Pancreas (tissue), 10 donors: ENCODE data around the gene KCNK6. TPM values are rescaled to one million over a fixed set of nuclear protein-coding genes. Genes with fewer than 3 reads are reported as not detected.
A peak's percentile ranks its signal among the peaks of the same experiment; 100 is the strongest.

Experiments
- ATAC-seq, 4 donors: fragments of 200-7000 bp; cut with Tn5 transposase; one replicate each; pipeline versions ENCODE4 v1.8.0 to v1.9.1; 2020; ENCODE audit warnings: mild to moderate bottlenecking in 4 of 4, moderate library complexity in 4 of 4
- DNase-seq, 6 donors: peaks; one replicate each; pipeline ENCODE4 v3.0.0-alpha.2; 2020
- FAIRE-seq: peaks from 2 replicates; lab custom pipeline; 2012; peaks lifted over from hg19 to GRCh38; lab: Jason Lieb, UNC
- H3K27ac ChIP-seq, 4 donors: fragments of 200-600 bp; sonication (generic); 1 replicate in 3 of 4; 2 replicates in 1 of 4; pipeline versions ENCODE4 v1.5.0 to v1.8.0; 2020
- H3K27me3 ChIP-seq, 4 donors: fragments of 200-600 bp; one replicate each; pipeline ENCODE4 v1.8.0; 2021
- H3K36me3 ChIP-seq, 3 donors: fragments of 200-600 bp; sonication (generic) in 1 of 3; one replicate each; pipeline versions ENCODE4 v1.5.0 to v1.8.0; 2020 to 2021
- H3K4me1 ChIP-seq, 3 donors: fragments of 200-600 bp; one replicate each; pipeline ENCODE4 v1.8.0; 2021
- H3K4me3 ChIP-seq, 4 donors: fragments of 200-600 bp; sonication (generic) in 2 of 4; one replicate each; pipeline versions ENCODE4 v1.5.0 to v1.8.0; 2020 to 2021
- H3K9me3 ChIP-seq, 4 donors: fragments of 200-600 bp; one replicate each; pipeline ENCODE4 v1.8.0; 2021
- CTCF ChIP-seq, 4 donors: fragments of 200-600 bp; sonication (generic) in 3 of 4; IDR thresholded peaks; one replicate each; pipeline versions ENCODE4 v1.5.0 to v1.8.0; 2021; ENCODE audit warnings: antibody characterized with exemption in 4 of 4
- WGBS, 2 donors: extraction: QIAGEN DNeasy Blood & Tissue Kit; methylation state at CpG; one replicate each; pipeline ENCODE4 v1.1.7; 2013; 5-methylcytosine and 5-hydroxymethylcytosine counted together
- intact Hi-C, 3 donors: fragments of 100-400 bp; cut with DNase I; formaldehyde crosslinking; loops; one replicate each; pipeline versions ENCODE4 v1.11.1 to v1.14.2; 2022
- polyA plus RNA-seq, 2 donors: library from polyadenylated mRNA; stranded (reverse); fragments of 200-250 nt; gene quantifications; one replicate each; pipeline ENCODE4 v1.2.3, GENCODE V29; 2013
- total RNA-seq, 6 donors: library from RNA; stranded (reverse); fragmentation: NEBNext Ultra II Directional in 4 of 6; extraction: Animal tissue kit (Norgen Biotek cat#: 25700) in 4 of 6; gene quantifications; one replicate each; pipeline versions ENCODE4 v1.2.1 to v1.2.4, GENCODE V29; 2021 to 2023
- donor health status: healthy with polysubstance abuse.
- donor health status: DM: no; HTN: no; CAD: no; lungs with moderate emphysema.
- donor health status: DM: no; HTN: no; CAD: no.
- donor health status: control.
- donor health status: control.
- donor health status: Bipolar disorder and iron deficiency.
- donor health status: DM: yes; HTN: yes; CAD: no.
- donor health status: DM: no; HTN: no; CAD: no.
- donor health status: DM: no; HTN: no; CAD: no.
- donor health status: DM: yes; HTN: yes; CAD: no.

KCNK6 gene
- total and polyA plus RNA-seq, 8 donors = 3.9 to 9.5 (median 6.5) TPM

DNA sequence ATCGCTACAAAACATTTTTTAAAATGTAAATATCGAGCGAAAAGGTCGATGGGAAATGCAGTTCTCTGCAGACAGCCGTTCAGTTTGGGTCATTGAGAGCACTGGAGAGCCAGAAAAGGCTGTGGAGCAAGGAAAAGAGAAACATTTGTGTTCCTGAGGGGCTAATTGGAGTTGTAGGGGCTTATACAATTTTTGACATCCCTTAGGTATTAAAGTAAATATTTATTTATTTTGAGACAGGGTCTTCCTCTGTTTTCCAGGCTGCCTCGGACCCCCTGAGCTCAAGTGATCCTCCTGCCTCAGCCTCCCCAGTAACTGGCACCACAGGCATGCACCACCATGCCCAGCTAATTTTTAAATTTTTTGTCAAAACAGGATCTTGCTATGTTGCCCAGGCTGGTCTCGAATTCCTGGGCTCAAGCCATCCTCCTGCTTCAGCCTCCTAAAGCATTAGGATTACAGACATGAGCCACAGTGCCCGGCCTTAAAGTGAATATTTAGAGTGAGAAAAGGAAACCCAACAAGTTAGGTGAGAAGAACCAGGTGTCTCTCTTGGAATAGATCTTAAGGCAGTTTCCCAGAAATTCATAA lies 3.1 kb upstream of the KCNK6 start:
- intact Hi-C loops = no loop called here
- FAIRE-seq = no peak
- 32 to 33% methylated on average over 8 of the region's 8 CpGs for WGBS, 2 donors
- Histone ChIP-seq H3K36me3 (no peaks in the 10 kb centered on the region), H3K4me3 (peak overlapping the region in 2 of 4 donors; percentile 49 to 71), H3K9me3 (no peaks in the 10 kb centered on the region), H3K27me3 (no peaks in the 10 kb centered on the region), H3K4me1 (peaks cover 2 to 3% (median 3%) of the 10 kb centered on the region in 3 donors), H3K27ac (peak overlapping the region; percentile 62 to 76 (median 73))
- no peak for TF ChIP-seq CTCF (IDR thresholded peaks at IDR 0.05)
- no peak for DNase-seq
- peak in 1 of 4 donors; percentile 11 for ATAC-seq

DNA sequence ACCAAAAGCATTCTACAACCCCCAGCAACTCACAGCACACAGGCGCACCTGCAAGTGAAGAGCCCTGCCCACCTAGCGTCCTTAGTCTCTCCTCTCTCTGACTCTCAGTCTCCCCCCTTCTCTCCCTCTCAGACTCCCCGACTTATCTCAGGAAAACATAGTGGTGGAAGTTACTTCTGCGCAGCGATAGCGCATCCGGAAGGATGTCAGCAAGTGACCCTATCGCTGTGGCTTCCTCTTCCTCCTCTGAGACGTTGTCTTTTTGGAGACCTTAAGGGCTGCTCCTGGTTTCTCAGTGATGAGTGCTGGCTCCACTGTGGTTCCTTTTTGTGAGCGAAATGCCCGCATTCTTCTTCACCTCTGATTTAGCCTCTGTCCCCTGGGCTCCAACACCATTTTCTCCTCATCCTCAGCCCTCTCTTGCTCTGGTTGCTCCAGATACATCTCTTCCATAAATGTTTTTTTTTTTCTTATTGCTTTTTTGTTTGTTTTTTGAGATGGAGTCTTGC lies 2.5 kb upstream of the KCNK6 start:
- FAIRE-seq = no peak
- Histone ChIP-seq H3K4me3 (peak overlapping the region in 1 of 4 donors; percentile 71), H3K4me1 (peaks cover 2 to 7% (median 3%) of the 10 kb centered on the region in 3 donors), H3K27ac (peak overlapping the region in 2 of 4 donors; percentile 13 to 76), H3K27me3 (no peaks in the 10 kb centered on the region), H3K36me3 (no peaks in the 10 kb centered on the region), H3K9me3 (no peaks in the 10 kb centered on the region)
- no peak for TF ChIP-seq CTCF (IDR thresholded peaks at IDR 0.05)
- intact Hi-C loops = no loop called here
- 79 to 81% methylated on average over 11 of the region's 11 CpGs for WGBS, 2 donors
- ATAC-seq = no peak
- no peak for DNase-seq

DNA sequence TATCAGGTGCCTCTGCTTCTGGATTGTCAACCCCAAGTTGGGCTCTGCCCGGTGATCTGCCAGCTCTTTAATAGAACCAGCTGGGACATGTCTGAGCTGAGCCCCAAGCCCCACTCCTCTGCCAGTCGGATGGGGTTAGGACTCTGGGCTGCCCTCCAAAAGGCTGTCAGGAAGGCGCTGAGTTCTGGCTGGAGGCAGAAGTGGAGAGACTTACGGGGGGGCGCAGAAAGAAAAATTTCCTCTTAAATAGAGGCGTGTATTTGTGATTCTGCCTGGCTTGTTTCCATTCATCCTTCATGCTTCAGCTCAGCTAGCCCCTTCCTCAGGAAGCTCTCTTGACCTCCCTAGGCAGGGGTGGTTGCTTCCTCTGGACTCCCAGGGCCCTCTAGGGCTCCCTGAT lies 985 bp upstream of the KCNK6 start:
- Histone ChIP-seq H3K9me3 (no peaks in the 10 kb centered on the region), H3K27ac (no peak overlapping the region), H3K27me3 (no peaks in the 10 kb centered on the region), H3K4me1 (peaks cover 2 to 7% (median 3%) of the 10 kb centered on the region in 3 donors), H3K36me3 (no peaks in the 10 kb centered on the region), H3K4me3 (no peak overlapping the region)
- no peak for TF ChIP-seq CTCF (IDR thresholded peaks at IDR 0.05)
- FAIRE-seq (no peak), ATAC-seq (no peak), DNase-seq (no peak)
- intact Hi-C loops = no loop called here
- WGBS, 2 donors = 14 to 19% methylated on average over 6 of the region's 6 CpGs

GRCh38 chr19:38320969-38321339 lies 1.3 kb downstream of the KCNK6 start:
- TF ChIP-seq CTCF (IDR thresholded peaks at IDR 0.05) = no peak
- no peaks in the 10 kb centered on the region for H3K27me3 ChIP-seq
- H3K4me1 ChIP-seq = peaks cover 0 to 7% (median 3%) of the 10 kb centered on the region in 3 donors
- intact Hi-C loops = loop anchor here in 2 of 3 donors (5.0 to 10.0 kb wide), 3 partner anchors 74 to 426 kb away; no protein-coding TSS in a partner anchor
- H3K4me3 ChIP-seq = peak overlapping the region in 3 of 4 donors; percentile 69 to 93 (median 83)
- no peak overlapping the region for H3K27ac ChIP-seq
- no peaks in the 10 kb centered on the region for H3K36me3 ChIP-seq
- 71 to 84% methylated on average over 3 of the region's 3 CpGs for WGBS, 2 donors
- FAIRE-seq (no peak), DNase-seq (no peak), ATAC-seq (no peak)
- no peaks in the 10 kb centered on the region for H3K9me3 ChIP-seq
